Fibroblast of lung (primary cell): ENCODE measurements around the gene CELF2.

Experiments
- CTCF ChIP-seq, 2 donors: IDR thresholded peaks in 1 of 2; conservative IDR thresholded peaks in 1 of 2; 1 replicate in 1 of 2; 2 replicates in 1 of 2; pipeline ENCODE4 v1.5.1; 2011 to 2012; ENCODE audit warnings: low read length in 2 of 2, control low read depth in 1 of 2, inconsistent platforms in 1 of 2, low read depth in 1 of 2, mild to moderate bottlenecking in 1 of 2
- EZH2 ChIP-seq: IDR thresholded peaks from 2 replicates; pipeline ENCODE4 v1.5.1; 2012; ENCODE audit warnings: low read length, control low read depth, mild to moderate bottlenecking; ENCODE audit errors: missing control alignments

GRCh38 chr10:11336722-11337162, 319.1 kb downstream of the CELF2 start:
- TF ChIP-seq CTCF (conservative IDR thresholded peaks at IDR 0.05 in 1 of 2, IDR thresholded peaks at IDR 0.05 in 1 of 2; ENCODE audit: low read depth in 1 of 2, low read length in 2 of 2) (no peak), EZH2 (no peak)
